Heart left ventricle (tissue), 16 donors: ENCODE results near the gene TNFRSF14. TPM values are rescaled to one million over a fixed set of nuclear protein-coding genes. Genes with fewer than 3 reads are reported as not detected.

Source experiments
- ATAC-seq, 4 donors: fragments of 200-7000 bp; cut with Tn5 transposase; one replicate each; pipeline ENCODE4 v1.9.1; 2020 to 2022; ENCODE audit warnings: moderate library complexity in 4 of 4, mild to moderate bottlenecking in 3 of 4, moderate number of reproducible peaks in 1 of 4
- DNase-seq, 5 donors: peaks; one replicate each; pipeline ENCODE4 v3.0.0-alpha.2; 2020
- H3K27ac ChIP-seq, 12 donors: fragments of 200-600 bp; sonication (generic) in 4 of 12; one replicate each; pipeline versions ENCODE4 v1.5.0 to v1.8.0; 2016 to 2022; ENCODE audit warnings: mild to moderate bottlenecking in 2 of 12
- H3K27me3 ChIP-seq, 9 donors: fragments of 200-600 bp; sonication (generic) in 2 of 9; one replicate each; pipeline versions ENCODE4 v1.5.1 to v1.8.0; 2016 to 2022; ENCODE audit warnings: mild to moderate bottlenecking in 3 of 9
- H3K36me3 ChIP-seq, 9 donors: fragments of 200-600 bp; sonication (generic) in 2 of 9; one replicate each; pipeline versions ENCODE4 v1.5.0 to v1.8.0; 2018 to 2022; ENCODE audit warnings: mild to moderate bottlenecking in 2 of 9
- H3K4me1 ChIP-seq, 12 donors: fragments of 200-600 bp; sonication (generic) in 4 of 12; one replicate each; pipeline versions ENCODE4 v1.5.0 to v1.8.0; 2016 to 2022; ENCODE audit warnings: mild to moderate bottlenecking in 3 of 12
- H3K4me3 ChIP-seq, 12 donors: fragments of 200-600 bp; sonication (generic) in 4 of 12; one replicate each; pipeline versions ENCODE4 v1.5.0 to v1.8.0; 2017 to 2022; ENCODE audit warnings: mild to moderate bottlenecking in 9 of 12, moderate library complexity in 4 of 12
- H3K9me3 ChIP-seq, 12 donors: fragments of 200-600 bp; sonication (generic) in 4 of 12; one replicate each; pipeline versions ENCODE4 v1.5.0 to v1.8.0; 2016 to 2022; ENCODE audit warnings: mild to moderate bottlenecking in 1 of 12
- POLR2A ChIP-seq, 2 donors: fragments of 450-650 bp; IDR thresholded peaks; one replicate each; pipeline ENCODE4 v1.6.1; 2017; ENCODE audit warnings: antibody characterized with exemption in 2 of 2, mild to moderate bottlenecking in 2 of 2, moderate library complexity in 2 of 2
- WGBS, 4 donors: extraction: QIAGEN DNeasy Blood & Tissue Kit in 2 of 4; methylation state at CpG; one replicate each; pipeline versions ENCODE4 v1.1.5 to v1.1.7; 2013 to 2018; 5-methylcytosine and 5-hydroxymethylcytosine counted together
- intact Hi-C, 10 donors: fragments of 100-400 bp; cut with DNase I; formaldehyde crosslinking; loops; one replicate each; pipeline versions ENCODE4 v1.11.1 to v1.14.2; 2022
- polyA plus RNA-seq, 2 donors: library from polyadenylated mRNA; stranded (reverse); fragments of 200-250 nt; gene quantifications; one replicate each; pipeline ENCODE4 v1.2.3, GENCODE V29; 2013
- total RNA-seq, 9 donors: library from RNA; depleted of rRNA in 2 of 9; stranded (reverse); fragments of >200 nt in 2 of 9; fragmentation: NEBNext Ultra II Directional in 3 of 9; extraction: Animal tissue kit (Norgen Biotek cat#: 25700) in 3 of 9; gene quantifications; one replicate each; pipeline versions ENCODE4 v1.1.0 to v1.2.4, GENCODE V29; 2016 to 2023
- TF ChIP-seq, protein P1 (sequence below), 12 donors: fragments of 200-600 bp; sonication (generic) in 4 of 12; IDR thresholded peaks; one replicate each; pipeline versions ENCODE4 v1.5.0 to v1.8.0; 2018 to 2022; ENCODE audit warnings: antibody characterized with exemption in 12 of 12, mild to moderate bottlenecking in 5 of 12
- donor health status: ischemic (EF 13 %, LVEDD 7.1; RV severe dilation, severe dysfunction).
- donor health status: healthy with polysubstance abuse.
- donor health status: DM: no; HTN: yes; CAD: no.
- donor health status: DM: no; HTN: no; CAD: no.
- donor health status: ischemic (EF 25% LVEDD 6.9; RV normal size, moderate dysfunction).
- donor health status: ischemic (EF 25% LVEDD 5.7; RV mildly dilated, moderate dysfunction).
- donor health status: healthy.
- donor health status: DM: yes; HTN: yes; CAD: no.
- donor health status: ischemic (EF 35%, LVEDD 5.7; RV mildly dilated, moderate dysfunction).
- donor health status: nonischemic (EF 11% LVEDD 7.7; RV severe dilation, severe dysfunction).
- donor health status: DM: yes; HTN: yes; CAD: no.
- donor health status: PGD.
- donor health status: ischemic (EF 29% LVEDD 5.4; RV normal size, mild dysfunction).
- donor health status: nonischemic (EF 23%, LVEDD 6.1; RV moderate dilation, normal function).

The TNFRSF14 gene
- total and polyA plus RNA-seq, 11 donors: 7.8 to 70.8 (median 14.3) TPM

DNA sequence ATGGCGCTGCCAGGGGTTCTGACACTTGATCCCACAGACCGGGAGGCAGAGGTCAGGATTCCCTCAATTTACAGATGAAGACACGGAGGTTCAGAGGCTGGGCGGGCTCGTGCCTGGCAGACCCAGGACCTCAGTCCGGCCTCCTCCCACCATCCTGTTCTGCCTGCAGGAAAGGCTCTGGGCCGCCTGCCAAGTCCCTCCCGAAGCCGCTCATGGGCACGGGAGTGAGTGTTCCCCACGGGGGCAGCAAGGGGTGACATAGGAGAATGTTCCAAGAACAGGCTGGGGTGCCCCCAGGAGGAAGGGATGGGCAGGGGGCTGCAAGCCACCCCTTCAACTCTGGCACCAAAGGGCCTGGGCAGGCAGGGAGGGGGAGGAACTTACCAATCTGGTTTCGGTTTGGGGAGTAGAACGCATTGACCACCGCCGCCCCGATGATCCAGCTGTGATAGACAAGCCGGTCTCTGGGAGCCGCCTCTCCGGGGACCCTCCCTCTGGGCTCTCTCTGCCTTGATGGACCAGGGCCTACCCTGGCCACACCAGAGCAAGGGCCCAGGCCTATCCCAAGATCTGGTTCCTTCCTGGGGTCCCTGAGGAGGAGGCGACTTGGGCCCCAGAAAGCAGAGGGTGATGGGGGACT lies 38.0 kb downstream of the TNFRSF14 start:
- WGBS, 4 donors: 27 to 45% (median 41%) methylated on average over 10 to 20 of the region's 20 CpGs
- Histone ChIP-seq H3K4me1 (peaks cover 0 to 17% (median 6%) of the 10 kb centered on the region in 12 donors), H3K9me3 (peaks cover 0 to 16% (median 8%) of the 10 kb centered on the region in 12 donors), H3K27me3 (peaks cover 0 to 5% (median 0%) of the 10 kb centered on the region in 9 donors), H3K4me3 (peak overlapping the region in 9 of 12 donors; percentile 29 to 46 (median 36)), H3K27ac (no peak overlapping the region), H3K36me3 (peaks cover 0 to 7% (median 0%) of the 10 kb centered on the region in 9 donors)
- TF ChIP-seq, protein P1, sequence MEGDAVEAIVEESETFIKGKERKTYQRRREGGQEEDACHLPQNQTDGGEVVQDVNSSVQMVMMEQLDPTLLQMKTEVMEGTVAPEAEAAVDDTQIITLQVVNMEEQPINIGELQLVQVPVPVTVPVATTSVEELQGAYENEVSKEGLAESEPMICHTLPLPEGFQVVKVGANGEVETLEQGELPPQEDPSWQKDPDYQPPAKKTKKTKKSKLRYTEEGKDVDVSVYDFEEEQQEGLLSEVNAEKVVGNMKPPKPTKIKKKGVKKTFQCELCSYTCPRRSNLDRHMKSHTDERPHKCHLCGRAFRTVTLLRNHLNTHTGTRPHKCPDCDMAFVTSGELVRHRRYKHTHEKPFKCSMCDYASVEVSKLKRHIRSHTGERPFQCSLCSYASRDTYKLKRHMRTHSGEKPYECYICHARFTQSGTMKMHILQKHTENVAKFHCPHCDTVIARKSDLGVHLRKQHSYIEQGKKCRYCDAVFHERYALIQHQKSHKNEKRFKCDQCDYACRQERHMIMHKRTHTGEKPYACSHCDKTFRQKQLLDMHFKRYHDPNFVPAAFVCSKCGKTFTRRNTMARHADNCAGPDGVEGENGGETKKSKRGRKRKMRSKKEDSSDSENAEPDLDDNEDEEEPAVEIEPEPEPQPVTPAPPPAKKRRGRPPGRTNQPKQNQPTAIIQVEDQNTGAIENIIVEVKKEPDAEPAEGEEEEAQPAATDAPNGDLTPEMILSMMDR (IDR thresholded peaks at IDR 0.05): no peak
- TF ChIP-seq POLR2A (IDR thresholded peaks at IDR 0.05): no peak
- DNase-seq (peak in 4 of 5 donors; percentile 47 to 80 (median 64)), ATAC-seq (peak in 3 of 4 donors; percentile 40 to 67 (median 46))
- intact Hi-C loops: no loop called here

DNA sequence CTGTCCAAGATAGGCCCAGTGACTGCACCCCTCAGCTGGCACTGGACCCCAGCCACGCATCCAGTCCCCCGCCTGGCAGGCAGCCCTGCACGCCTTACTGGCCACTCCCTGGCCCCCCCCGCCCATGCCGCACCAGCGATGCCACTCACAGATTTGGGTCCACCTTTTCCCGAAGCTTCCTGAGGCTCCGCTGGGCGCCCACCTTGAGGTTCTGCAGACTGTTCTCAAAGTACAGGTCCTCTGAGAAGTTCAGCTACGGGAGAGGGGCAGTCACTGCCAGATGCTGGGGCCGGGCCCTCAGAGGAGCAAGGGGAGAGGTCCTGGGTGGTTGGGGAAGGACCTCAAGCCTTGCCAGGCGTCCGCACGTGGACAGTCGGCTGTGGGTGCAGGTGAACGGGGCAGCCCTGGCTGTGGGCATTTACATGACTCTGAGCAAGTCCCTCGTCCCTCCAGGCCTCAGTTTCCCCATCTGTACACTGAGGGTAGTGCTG lies 38.5 kb downstream of the TNFRSF14 start:
- no peak overlapping the region for H3K27ac ChIP-seq
- intact Hi-C loops: no loop called here
- DNase-seq (peak in 1 of 5 donors; percentile 18), ATAC-seq (no peak)
- H3K9me3 ChIP-seq: peaks cover 0 to 21% (median 10%) of the 10 kb centered on the region in 12 donors
- H3K27me3 ChIP-seq: peaks cover 0 to 5% (median 0%) of the 10 kb centered on the region in 9 donors
- no peak for TF ChIP-seq POLR2A (IDR thresholded peaks at IDR 0.05)
- TF ChIP-seq, protein P1 (IDR thresholded peaks at IDR 0.05): no peak
- H3K4me1 ChIP-seq: peaks cover 0 to 17% (median 6%) of the 10 kb centered on the region in 12 donors
- no peak overlapping the region for H3K4me3 ChIP-seq
- WGBS, 4 donors: 89 to 95% (median 89%) methylated on average over 16 to 17 of the region's 17 CpGs
- peaks cover 0 to 2% (median 0%) of the 10 kb centered on the region in 9 donors for H3K36me3 ChIP-seq

DNA sequence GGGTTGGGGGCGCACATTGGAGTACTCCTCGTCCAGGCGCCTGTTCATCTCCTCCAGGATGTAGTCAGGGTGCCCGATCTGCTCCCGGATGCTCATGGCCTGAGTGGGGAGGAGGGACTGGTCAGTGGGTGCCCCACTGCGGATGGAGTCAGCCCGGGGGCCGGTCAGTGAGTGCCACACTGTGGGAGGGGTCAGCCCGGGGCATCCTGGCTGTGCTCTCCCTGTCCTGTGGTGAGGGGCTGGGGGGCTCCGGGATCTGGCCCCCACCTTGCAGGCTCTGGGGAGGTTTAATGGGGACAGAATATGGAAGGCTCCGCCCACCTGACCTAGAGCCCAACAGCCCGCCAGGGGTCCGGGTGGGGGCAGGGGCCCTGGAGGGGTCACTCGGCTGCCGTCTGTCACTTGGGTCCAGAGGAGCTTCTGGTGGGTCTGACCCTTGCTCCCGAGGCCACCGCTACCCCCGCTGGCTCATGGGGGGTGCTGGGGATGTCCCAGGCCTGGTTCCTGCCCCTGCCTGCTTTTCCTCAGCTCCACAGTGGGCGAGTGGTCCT lies 39.2 kb downstream of the TNFRSF14 start:
- Histone ChIP-seq H3K9me3 (peaks cover 0 to 22% (median 10%) of the 10 kb centered on the region in 12 donors), H3K27ac (no peak overlapping the region), H3K36me3 (no peaks in the 10 kb centered on the region), H3K4me3 (no peak overlapping the region), H3K27me3 (peaks cover 0 to 5% (median 0%) of the 10 kb centered on the region in 9 donors), H3K4me1 (peaks cover 0 to 17% (median 6%) of the 10 kb centered on the region in 12 donors)
- TF ChIP-seq, protein P1 (IDR thresholded peaks at IDR 0.05): no peak
- ATAC-seq: no peak
- intact Hi-C loops: no loop called here
- 79 to 91% (median 83%) methylated on average over 11 to 19 of the region's 19 CpGs for WGBS, 4 donors
- peak in 2 of 5 donors; percentile 22 to 57 for DNase-seq

DNA sequence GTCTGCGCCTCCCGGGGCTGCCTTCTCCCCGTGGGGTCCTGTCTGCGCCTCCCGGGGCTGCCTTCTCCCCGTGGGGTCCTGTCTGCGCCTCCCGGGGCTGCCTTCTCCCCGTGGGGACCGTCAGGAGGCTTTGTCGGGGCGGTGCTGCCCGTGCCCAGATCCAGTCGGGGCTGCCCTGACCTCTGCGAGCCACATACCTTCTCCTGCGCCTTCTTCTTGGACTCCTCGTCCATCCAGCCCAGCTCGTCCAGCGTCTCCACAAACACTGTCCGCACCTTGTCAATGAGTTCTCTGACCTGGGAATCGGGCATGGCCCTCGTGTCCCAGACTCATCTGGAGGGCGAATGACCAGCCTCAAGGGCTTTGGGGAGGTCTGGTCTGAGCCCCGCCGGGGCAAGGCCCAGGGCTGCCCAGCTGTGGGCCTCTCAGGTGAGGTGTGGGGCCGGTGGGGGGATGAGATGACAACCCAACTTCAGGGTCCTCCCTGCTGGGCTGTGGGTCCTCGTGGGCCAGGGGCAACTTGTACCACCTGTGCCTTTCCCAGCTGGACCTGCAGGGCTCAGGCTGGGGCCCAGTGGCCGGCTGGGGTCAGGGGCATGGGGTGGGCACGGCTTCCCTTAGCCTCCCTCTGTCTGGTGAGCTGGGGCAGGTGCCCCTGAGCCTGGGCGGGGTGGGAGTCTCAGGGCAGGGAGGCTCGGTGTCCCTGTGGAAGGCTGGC lies 39.8 kb downstream of the TNFRSF14 start:
- WGBS, 4 donors: 80 to 90% (median 86%) methylated on average over 20 to 31 of the region's 31 CpGs
- DNase-seq (peak in 2 of 5 donors; percentile 18 to 55), ATAC-seq (no peak)
- TF ChIP-seq POLR2A (IDR thresholded peaks at IDR 0.05): no peak
- TF ChIP-seq, protein P1 (IDR thresholded peaks at IDR 0.05): no peak
- Histone ChIP-seq H3K4me1 (peaks cover 0 to 17% (median 6%) of the 10 kb centered on the region in 12 donors), H3K27me3 (peaks cover 0 to 5% (median 0%) of the 10 kb centered on the region in 9 donors), H3K36me3 (no peaks in the 10 kb centered on the region), H3K4me3 (no peak overlapping the region), H3K9me3 (peaks cover 0 to 22% (median 10%) of the 10 kb centered on the region in 12 donors), H3K27ac (no peak overlapping the region)
- intact Hi-C loops: no loop called here
